Esophagus mucosa (tissue), 1 donor: ENCODE data around the gene OLFML2A. TPM values are rescaled to one million over a fixed set of nuclear protein-coding genes. Genes with fewer than 3 reads are reported as not detected.
"Not testable (repeated sequence)": the region's sequence is repeated elsewhere in the genome, so short reads cannot be mapped to it uniquely, and the experiment has no call there.

Source experiments
- ATAC-seq: fragments of 200-7000 bp; cut with Tn5 transposase; one replicate; pipeline ENCODE4 v1.9.1; 2020
- total RNA-seq: library from RNA; stranded (reverse); gene quantifications from one replicate; pipeline ENCODE4 v1.2.4, GENCODE V29; 2023
- donor health status: DM: yes; HTN: yes; CAD: no.

The OLFML2A gene
- total RNA-seq, 1 donor from 2014 or later: 12.3 TPM

DNA sequence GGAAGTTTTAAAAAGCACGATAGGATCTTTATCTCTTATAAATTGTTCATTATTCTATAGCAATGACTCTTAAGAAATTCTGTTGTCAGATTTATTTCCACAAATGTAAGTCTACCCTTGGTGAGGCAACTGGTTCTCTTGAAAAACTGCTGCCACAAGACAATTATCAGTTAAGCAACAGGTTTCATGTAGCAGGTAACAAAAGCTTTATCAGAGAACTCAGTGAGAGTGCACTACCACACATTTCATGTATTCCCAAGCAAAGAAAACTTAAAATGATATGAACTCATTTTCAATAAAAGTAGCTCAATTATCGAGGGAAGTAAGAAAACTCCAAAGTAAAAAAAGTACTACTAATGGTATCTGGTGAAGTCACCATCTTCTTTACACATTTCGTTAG is 15.2 kb upstream of the OLFML2A start:
- no peak for ATAC-seq

DNA sequence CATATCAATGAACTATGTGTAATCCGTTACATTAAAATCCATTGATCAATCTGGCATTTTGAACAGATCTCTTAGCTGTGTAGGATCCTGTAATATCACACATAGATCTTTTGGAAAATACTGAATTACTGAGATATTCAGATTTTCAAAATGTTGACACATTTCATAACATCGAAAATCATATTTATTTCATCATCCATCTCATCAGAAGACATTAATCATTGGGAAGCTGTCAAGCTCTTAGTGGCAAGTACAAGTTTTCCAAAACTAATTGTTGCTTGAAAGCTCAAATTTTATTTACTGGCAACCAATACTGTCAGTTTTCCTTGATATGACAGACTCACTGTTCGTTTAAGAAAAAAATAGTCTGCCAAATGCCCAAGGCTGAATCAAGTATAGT is 14.3 kb upstream of the OLFML2A start:
- ATAC-seq: no peak

DNA sequence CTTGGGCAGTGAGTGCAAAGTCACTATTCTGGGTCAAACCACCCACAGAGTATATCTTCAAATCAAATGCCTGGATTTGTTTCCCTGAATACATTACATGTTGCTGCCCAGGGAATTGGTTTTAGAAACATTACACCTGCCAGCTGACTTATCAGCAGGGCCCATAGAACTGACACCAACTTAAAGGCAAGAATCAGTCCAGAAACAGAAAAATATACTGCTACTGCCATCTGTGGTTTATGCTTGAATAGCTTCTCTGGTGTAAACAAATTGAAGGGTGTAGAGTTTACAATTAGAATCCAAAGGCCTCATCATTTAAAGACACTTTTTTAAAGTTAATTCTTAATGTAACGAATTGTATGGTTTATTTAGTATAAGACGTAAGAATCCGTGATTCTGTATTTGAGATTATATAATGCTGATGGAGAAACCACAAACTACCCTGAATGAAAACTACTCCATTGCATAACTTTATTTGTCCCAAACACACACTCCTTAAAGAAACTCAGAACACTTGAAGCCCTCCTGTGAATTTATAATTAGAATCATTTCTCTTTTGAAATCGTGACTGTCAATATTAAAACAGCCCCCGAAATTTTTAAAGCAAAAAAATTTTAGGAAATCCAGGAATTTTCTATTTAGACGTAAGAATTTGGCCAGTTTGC is 12.0 kb upstream of the OLFML2A start:
- no peak for ATAC-seq

DNA sequence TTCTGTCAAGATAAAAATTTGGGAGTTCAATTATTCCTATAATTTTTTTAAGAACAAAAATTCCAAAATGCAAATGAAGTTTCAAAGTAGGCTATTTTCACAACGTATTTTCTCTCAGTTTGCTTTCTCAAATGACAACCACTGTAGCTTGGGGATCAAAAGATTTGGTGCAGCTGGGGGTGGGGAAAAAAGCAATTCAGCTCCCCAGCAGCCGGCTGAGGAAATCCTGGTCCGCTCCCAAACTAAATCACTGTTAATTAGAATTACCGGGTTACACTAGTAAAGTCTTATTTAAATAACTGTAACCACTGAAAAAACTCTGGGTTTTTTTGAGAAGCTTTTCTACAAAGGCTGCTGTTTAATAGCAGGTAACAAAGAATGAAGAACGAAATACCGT is 11.5 kb upstream of the OLFML2A start:
- no peak for ATAC-seq

DNA sequence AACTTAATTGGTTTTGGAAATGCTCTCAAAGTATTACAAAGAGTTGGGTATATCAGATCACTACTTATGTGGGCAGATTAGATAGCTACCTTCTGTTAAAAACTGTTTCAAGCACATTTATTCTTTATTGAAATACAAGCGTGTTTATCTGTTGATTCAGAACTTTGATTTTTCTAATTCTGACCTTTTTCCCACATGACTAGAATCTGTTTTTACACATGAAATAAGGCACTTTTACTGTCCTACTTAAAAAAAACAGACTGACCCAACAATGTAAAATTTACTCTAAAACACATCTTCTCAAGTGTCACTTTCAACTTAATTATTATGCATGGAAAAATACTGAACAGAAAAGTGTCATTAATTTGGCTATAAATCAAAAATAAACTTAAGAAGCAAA is 10.6 kb upstream of the OLFML2A start:
- no peak for ATAC-seq

DNA sequence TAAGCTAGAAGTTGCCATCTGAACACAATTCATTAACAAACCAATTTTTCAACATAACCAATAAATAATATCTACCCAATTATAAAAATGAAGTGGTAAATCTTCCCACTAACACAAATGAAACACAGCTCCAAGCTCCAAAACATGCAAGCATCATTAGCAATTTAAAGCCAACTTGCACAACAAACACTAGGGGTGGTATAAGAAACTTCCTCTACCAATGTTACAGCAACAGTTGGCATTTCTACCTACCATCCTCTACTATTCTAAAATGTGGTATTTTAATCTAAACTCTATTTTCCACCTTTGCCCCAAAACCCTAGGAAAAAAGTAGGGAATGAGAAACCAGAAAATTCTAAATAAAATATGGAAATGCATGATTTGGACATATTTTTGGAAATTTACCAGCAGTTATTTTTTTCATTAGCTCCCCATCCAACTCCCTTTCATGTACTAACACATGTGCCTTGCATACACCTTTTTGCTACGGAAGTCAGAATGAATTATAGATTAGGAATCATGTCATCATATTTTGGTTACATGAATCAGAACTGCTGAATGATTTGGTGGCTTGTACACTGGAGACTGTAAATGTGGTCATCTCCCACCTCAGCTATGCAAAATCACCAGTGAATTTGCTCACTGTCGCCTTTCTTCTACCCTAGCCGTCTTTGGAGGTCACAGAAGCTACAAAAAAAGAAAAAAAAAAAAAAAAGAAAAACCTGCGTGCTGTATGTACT is 9.9 kb upstream of the OLFML2A start:
- no peak for ATAC-seq

DNA sequence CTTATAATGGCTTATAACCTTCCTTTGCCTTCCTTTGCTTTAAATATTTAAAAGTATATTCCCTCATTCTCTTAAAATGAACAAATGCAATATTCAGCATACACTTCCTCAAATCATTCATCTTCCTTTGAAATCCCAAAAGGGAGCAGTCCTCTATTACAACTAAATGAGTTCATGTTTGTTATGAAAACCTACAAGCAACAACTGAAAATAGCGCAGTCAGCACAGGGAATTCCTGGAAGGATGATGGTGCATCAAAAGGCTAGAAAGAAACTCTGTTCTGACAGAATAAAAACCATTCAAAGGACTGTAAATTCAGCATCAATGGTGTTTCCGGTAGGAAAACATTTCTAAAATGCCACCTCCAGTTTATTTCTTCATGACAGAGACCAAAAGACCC is 9.1 kb upstream of the OLFML2A start:
- ATAC-seq: no peak

DNA sequence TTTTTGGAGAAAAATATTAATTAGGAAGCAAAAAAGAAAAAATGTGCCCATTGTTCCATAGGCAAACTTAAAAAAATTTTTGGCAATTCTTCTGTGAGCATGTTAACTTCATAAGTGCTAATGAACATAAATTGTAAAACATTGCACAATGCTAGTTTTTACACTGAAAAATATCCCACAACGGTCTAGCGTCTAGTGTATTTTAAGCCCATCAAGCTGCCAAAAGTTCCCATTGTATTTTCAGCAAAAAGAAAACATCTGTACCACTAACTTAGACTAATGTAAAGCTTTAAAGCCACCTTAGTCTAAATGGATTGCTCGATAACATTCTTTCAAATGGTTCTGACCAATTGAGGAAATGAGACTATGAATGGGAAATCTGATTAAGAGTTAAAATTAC is 8.6 kb upstream of the OLFML2A start:
- ATAC-seq: no peak

DNA sequence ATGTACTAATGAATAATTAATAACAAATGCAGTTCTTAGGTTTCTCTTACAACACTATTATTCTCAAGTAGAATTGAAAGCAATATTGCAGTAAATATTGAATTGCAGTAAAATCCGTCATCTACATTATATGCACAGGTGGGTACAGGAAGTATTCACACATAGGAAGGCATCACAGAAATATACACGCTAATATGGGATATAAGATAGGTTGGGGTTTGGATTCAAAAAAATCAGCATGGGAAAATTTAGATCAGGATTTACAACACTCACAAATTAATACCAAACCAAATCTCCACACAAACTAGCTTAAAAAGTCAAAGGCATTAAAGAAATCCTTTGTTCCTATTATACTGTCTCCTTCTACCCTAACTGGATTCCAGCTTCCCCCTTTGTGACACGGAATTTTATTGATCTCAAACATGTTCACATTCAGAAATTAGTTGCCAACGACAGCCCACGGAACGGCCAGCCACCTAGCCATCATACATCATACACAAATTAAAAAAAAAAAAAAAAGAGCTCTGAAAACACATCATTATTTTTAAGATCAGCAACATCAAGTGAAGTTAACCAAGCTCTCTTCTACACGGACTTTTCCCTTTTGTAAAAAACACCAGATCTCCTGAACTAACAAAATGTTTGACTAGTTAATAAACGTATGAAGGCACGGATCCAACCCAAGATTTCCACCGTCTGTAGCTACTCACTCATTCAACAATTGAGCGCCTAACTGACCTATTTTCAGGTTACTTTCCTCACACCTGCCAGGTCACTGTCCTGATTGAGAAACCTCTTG is 8.0 kb upstream of the OLFML2A start:
- no peak for ATAC-seq

DNA sequence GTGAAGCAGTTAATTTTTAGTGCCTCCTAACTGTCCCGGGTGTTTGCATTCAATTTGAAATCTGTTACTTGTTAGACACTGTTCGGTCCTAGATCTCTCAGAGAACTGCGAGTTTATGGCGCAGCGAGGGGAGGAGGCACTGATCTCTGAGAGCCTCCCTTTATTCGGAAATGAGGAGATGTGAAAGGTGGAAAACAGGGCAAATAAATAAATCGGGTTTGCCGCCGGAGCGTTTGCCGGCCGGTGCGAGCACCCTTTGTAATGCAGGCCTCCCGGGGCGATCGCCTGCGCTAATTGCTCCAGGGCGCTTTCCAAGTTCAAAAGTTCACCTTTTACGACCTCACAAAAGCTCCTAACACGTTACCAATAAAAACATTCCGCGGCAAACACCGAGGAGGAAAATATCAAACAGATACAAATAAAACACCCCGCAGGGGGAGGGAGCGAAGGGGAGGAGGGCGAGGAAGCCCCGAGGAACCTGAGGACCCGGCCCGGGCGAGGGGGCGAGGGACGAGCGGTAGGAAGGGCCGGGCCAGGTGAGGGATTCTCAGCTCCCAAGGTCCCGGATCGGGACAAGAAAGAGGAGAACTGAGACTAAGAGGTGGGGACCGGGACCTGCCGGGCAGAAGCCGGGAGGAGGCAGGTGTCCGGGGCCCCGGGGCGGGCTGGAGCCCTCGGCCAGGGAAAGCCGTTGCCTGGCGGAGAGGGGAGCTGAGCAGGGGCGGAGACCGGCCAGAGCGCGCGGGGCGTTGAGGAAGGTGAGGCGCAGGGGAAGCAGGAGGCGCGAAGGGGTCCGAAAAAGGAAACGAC is 7.2 kb upstream of the OLFML2A start:
- ATAC-seq: no peak

DNA sequence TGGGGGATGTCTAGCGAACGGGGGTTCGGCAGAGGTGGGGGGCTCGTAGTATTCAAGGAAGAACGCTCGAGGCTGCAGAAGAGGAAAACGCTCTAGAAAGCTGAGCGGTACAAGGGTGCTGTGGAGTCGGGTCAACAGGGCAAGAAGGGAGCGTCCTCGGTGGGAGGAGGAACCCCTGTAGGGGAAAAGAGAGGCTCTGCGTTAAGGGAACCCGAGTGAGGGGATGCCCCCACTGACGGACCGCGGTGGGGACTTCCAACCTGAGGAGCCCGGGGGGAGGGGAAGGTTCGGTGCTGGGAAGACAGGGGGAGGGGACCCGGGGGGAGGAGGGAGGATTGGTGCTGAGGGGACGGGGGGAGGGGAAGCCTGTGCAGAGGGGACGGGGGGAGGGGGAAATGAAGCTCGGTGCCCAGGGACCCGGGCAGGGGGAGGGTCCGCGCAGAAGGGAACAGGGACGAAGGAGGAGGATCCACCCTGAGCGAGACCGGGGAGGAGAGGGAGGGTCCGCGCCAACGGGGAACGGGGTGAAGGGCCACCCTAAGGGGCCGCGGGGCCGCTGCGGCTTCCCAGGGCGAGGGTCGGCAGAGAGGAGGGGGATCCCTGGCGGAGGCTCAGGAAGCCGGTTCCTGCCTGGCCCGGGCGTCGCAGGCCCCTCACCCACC is 6.4 kb upstream of the OLFML2A start:
- ATAC-seq: peak; percentile 14

DNA sequence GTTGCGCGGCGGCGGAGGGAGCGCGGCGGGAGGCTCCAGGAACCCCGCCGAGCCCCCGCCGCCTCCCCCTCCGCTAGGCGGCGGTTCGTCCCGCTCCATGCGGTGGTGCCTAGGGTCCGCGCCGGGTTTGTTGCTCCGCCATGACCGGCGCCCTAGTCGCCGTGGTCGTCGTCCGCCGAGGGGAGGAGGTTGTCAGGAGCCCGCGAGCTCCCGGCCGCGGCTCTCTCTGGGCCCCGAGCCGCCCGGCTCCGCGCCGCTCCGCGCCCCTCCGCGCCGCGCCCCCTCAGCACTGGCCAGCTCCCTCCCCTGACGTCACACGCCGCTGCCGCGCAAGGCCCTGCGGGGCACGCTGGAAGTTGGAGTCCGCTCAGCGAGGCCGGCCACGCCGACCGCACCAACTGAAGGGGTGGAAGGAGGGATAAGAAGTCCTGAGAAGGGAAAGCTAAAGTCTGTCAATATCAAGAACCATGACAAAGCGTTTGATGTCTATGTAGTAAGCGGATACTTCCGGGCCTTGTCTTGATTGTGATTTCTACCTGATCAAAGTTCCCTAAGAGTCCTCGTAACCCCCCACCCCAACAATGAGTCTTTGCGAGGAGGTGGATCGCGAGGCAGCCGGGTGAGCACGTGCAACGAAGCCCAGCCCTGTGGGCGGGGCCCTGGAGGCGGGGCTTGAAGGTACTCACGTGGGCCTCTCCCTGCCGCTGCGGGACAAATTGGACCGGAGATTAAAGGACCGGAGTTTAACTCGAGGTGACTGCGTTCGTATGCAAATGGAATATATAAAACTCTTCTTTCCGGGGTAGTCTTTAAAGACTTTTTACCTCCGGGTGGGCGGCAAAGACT is 5.7 kb upstream of the OLFML2A start, which contains the start of gene NR6A1:
Gene NR6A1 (minus strand): TSS at position 291 of the 846 bp plus-strand sequence.
- ATAC-seq: peak; percentile 93

DNA sequence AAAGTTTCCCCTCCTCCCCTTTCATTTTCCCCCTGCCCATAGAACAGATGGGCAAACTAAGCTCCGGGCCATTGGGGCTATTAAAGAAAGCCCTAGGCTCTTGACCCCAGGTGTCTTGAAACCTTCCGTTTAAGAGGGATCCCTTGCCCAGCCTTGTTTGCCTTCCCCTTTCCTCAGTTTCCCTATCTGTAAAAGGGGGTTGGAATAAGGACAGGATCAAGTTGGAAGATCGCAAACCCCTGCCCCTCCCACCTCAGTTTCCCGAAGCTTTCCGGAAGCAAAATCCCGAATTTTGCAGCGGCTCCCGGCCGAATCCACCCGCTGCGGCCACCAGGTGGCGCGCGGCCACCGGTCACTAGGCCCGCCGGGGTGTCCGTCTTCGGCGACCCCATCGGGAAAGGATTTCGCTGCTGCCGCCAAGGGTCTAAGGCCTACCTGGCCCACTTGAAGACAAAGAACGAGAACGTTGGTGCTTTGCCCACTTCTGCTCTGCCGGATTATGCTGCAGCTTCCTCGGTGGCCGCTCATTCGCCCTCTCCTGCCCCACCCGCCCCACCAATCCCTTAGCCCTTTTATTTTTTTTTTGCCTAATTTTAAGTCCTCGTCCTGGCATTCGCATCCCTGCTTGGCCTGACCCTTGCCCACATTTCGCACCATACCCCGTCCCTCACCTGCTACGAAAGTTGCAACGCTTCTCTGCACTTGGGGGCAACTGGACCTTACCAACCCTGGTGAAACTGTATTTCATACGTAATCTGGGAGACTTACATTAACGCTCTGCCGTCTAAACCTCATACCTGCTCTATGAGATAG is 4.9 kb upstream of the OLFML2A start:
- ATAC-seq: peak; percentile 2

DNA sequence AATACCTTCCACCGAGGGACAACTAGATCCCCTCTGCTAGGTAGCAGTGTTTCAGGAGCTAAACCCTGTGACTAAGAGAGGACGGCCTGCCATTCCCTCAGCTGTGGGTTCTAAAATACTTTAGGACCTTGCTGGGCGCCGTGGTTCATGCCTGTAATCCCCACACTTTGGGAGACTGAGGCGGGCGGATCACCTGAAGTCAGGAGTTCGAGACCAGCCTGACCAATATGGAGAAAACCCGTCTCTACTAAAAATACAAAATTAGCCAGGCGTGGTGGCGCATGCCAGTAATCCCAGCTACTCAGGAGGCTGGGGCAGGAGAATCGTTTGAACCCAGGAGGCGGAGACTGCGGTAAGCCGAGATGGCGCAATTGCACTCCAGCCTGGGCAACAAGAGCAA is 4.1 kb upstream of the OLFML2A start:
- ATAC-seq: not testable (repeated sequence)

DNA sequence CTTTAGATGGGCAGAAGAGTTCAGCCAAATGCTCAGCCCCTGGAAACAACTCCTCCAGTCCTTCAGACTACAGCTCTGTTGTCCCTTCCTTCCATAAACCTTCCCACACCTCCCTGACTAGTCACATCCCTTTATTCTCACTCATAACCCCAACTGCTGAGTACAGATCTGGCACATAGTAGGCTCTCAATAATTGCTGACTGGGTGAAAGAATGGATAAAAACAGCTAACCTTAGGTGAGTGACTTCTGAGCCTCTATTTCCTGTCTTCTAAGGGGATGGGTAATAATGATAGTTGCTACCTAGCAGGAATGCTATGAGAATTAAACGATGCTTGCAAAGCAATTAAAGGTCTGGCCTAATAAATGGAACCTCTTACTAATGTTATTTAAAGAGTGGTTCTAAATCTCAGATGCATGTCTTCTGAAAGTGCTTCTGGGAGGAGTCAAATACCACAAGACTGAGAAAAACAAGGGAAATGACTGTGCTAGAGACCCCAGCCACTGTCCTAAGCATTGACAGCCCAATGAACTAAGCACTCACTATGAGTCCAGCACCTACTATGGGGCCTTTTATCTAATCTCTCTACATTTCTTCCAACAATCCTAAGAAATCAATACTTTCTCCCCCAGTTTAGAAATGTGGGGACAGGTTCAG is 3.3 kb upstream of the OLFML2A start:
- ATAC-seq: no peak

DNA sequence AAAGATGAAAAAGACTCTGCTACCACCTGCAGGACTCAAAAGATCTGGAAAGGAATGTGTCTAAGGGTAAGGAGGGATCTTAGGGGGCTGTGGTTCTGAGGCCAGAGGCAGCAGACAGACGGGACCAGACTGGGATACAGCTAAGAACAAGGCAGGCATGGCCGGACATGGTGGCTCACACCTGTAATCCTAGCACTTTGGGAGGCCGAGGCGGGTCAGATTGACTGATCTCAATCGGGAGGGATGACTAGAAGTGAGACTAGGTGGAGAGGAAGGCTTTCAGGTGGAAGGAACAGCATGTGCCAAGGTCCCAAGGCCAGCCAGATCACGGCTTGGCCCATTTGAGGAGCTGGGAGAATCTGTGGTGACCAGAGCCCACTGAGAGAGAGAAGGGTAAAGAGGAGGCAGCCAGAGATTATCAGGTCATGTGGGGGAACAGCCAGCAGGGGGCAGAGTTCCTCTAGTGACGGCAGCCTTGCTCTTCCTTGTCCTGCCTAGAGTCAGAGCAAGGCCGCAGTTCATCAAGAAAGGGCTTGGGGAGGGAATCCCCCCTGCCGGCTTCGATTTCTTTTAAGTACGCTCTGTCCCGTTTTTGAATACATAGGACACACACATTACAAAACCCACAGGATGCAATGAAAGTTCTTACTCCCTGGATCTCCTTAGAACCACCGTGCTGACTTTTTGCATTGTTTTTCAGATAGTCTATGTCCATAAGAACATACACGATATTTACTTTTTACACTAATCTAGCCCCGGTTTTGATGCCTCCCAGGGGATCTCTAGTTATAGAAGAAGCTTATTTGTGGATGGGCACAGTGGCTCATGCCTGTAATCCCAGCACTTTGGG is 2.6 kb upstream of the OLFML2A start:
- ATAC-seq: peak; percentile 40

DNA sequence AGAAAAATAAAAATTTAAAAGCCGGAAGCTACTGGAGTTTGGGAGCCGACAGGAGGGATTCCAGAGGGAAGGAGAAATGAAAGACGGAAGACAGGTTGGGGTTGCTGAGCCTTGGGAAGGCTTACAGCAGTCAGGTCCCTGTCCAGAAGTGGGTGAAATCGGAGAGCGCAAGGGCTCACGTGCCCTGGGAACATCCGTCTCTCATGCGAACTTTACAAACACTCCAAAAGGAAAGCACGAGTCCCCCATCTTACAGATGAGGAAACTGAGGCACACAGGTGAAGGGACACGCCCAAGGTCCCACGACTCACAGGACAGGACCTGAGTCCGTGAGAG is 347 bp upstream of the OLFML2A start:
- no peak for ATAC-seq

DNA sequence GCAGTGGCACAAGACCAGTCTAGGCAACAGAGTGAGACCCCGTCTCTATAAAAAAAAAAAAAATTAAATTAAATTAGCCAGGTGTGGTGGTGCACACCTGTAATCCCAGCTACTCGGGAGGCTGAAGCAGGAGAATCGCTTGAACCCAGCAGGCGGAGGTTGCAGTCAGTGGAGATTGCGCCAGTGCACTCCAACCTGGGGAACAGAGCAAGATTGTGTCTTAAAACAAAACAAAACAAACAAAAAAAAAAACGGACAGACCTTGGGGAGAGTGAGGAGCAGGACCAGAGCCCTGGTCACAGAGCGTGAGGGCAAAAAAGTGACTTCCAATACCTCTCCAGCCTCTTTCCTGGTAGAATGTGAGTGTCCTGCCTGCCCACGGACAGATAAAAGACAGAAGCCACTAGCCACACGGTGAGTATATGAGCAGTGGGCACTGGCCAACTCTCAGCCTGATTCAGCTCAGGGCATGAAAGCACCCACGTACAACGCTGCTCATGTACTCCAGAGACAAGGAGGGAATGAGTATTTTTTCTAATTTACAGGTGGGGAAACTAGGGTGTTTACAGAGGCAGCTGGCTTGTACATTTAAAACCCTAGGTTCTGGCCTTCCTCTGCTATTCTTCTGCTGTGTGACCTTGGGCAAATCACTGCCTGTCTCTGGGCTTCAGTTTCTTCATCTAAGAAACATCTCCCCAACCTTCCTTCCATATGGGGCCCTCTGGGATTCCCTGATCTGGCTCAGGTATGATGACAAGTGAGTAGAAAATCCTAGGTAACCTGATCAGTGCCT is 1.8 kb downstream of the OLFML2A start:
- no peak for ATAC-seq
